IPS-15b (cell line): ENCODE measurements around the gene TSSK1B.

Experiments used
- H3K27me3 ChIP-seq: one replicate; pipeline ENCODE4 v1.6.1; 2013; ENCODE audit warnings: low read length; ENCODE audit not compliant: control insufficient read depth, insufficient read depth
- H3K36me3 ChIP-seq: one replicate; pipeline ENCODE4 v1.6.1; 2013; ENCODE audit warnings: low read length; ENCODE audit not compliant: control insufficient read depth, insufficient read depth
- H3K4me1 ChIP-seq: one replicate; pipeline ENCODE4 v1.6.1; 2013; ENCODE audit warnings: mild to moderate bottlenecking, low read length; ENCODE audit not compliant: control insufficient read depth, insufficient read depth
- H3K4me3 ChIP-seq: one replicate; pipeline ENCODE4 v1.5.1; 2013; ENCODE audit warnings: low read depth, low read length
- H3K9ac ChIP-seq: one replicate; pipeline ENCODE4 v1.6.1; 2013; ENCODE audit warnings: low read depth, mild to moderate bottlenecking, low read length
- H3K9me3 ChIP-seq: one replicate; pipeline ENCODE4 v1.6.1; 2013; ENCODE audit warnings: mild to moderate bottlenecking, low read length; ENCODE audit not compliant: control insufficient read depth, insufficient read depth

TSSK1B gene

GRCh38 chr5:113394658-113395057 lies 40.1 kb downstream of the TSSK1B start:
- no peak overlapping the region for H3K9ac ChIP-seq
- H3K27me3 ChIP-seq: no peaks in the 10 kb centered on the region
- no peak overlapping the region for H3K4me3 ChIP-seq

DNA sequence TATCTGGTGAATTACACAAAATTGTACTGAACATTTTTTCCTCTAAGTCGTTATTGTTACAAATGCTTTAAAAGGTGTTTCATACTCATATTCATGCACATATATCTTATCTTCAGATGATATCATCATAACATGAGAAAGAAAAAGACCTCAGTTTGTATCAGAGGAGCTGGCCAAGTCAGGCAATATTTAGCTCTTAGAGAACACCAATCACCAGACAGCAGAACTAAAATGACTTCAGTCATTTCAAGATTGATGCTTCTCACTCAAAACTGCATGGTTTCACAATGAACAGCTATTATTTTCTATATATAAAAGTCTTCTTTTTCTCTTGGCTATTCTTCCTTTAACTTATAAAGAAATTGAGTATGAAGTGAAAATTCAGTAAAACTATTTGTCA lies 44.6 kb downstream of the TSSK1B start:
- Histone ChIP-seq H3K36me3 (no peaks in the 10 kb centered on the region), H3K27me3 (no peaks in the 10 kb centered on the region), H3K9me3 (no peaks in the 10 kb centered on the region), H3K4me1 (no peaks in the 10 kb centered on the region), H3K4me3 (no peak overlapping the region), H3K9ac (no peak overlapping the region)

More at GRCh38 chr5:113394658-113395057, 40.1 kb downstream of the TSSK1B start:
- Histone ChIP-seq H3K9me3 (no peaks in the 10 kb centered on the region), H3K36me3 (no peaks in the 10 kb centered on the region), H3K4me1 (no peaks in the 10 kb centered on the region)

- H3K27me3 ChIP-seq: no peaks in the 10 kb centered on the region
- H3K9ac ChIP-seq: no peak overlapping the region
- H3K36me3 ChIP-seq: no peaks in the 10 kb centered on the region
- no peaks in the 10 kb centered on the region for H3K4me1 ChIP-seq
- no peak overlapping the region for H3K4me3 ChIP-seq
- no peaks in the 10 kb centered on the region for H3K9me3 ChIP-seq
Measured at GRCh38 chr5:113389116-113389515, 45.7 kb downstream of the TSSK1B start.

DNA sequence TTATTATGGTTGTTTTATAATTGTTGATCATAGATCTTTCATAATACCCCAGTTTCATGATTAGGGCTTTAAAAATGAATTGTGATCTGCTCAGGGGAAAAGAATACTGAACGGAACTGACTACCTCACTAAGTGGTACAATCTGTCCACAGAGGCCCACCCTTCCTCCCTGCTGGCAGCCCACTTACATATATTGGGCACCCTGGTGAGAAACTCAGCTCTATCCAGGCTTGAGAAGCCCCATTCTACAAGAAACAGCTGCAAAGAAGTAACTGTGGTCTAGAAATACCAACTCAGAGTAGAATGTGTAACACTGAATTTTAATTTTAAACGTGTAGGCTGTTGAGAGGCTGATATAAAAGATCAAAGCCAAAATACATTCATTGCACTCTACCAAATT lies 46.9 kb downstream of the TSSK1B start:
- Histone ChIP-seq H3K4me1 (no peaks in the 10 kb centered on the region), H3K27me3 (no peaks in the 10 kb centered on the region), H3K36me3 (no peaks in the 10 kb centered on the region), H3K9me3 (no peaks in the 10 kb centered on the region), H3K4me3 (no peak overlapping the region), H3K9ac (no peak overlapping the region)

- Histone ChIP-seq H3K27me3 (no peaks in the 10 kb centered on the region), H3K4me1 (no peaks in the 10 kb centered on the region), H3K9ac (no peak overlapping the region), H3K4me3 (no peak overlapping the region), H3K36me3 (no peaks in the 10 kb centered on the region), H3K9me3 (no peaks in the 10 kb centered on the region)
Measured at GRCh38 chr5:113384782-113385285, 50.0 kb downstream of the TSSK1B start.

DNA sequence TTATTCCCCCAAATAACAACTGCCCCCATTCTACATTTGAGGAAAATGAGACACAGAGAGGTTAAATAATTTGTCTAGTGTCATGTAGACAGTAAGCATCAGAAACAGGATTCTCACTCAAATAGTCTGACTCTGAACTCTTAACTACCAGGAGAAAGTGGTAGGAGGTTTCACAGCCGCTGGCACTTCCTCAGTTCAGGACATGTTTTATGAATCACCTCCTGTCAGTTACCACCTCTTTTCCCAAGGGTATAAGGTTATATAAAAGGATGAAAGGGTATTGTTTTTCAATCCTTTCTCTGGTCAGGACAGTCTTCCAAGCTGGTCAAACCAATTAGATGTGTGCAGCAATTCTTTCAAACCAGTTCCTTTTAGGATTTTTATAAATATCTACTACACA lies 52.1 kb downstream of the TSSK1B start:
- Histone ChIP-seq H3K4me1 (no peaks in the 10 kb centered on the region), H3K9me3 (no peaks in the 10 kb centered on the region), H3K9ac (no peak overlapping the region), H3K36me3 (no peaks in the 10 kb centered on the region), H3K27me3 (no peaks in the 10 kb centered on the region), H3K4me3 (no peak overlapping the region)
